OCI-LY7 (cell line): ENCODE measurements around the gene CYP3A4. TPM values are rescaled to one million over a fixed set of nuclear protein-coding genes. Genes with fewer than 3 reads are reported as not detected.

Experiments used
- Bru-seq: library from RNA; stranded (reverse); fragments of 400-500 nt; gene quantifications from one replicate; lab custom pipeline; 2021; lab: Mats Ljungman, UMichigan
- BruChase-seq, 2 experiments: library from RNA; stranded (reverse); fragments of 400-500 nt; gene quantifications; one replicate each; lab custom pipeline; 2021; lab: Mats Ljungman, UMichigan
- BruUV-seq: library from RNA; stranded (reverse); fragments of 400-500 nt; replicated peaks from 2 replicates; lab custom pipeline; 2021; lab: Mats Ljungman, UMichigan
- CTCF ChIA-PET: fragments of 300-600 bp; sonication (Branson Sonifier 250); formaldehyde crosslinking; loops from one replicate; lab custom pipeline; 2022; ENCODE audit warnings: antibody characterized with exemption; ENCODE audit not compliant: unreplicated experiment; lab: Charles Lee
- POLR2A ChIA-PET: fragments of 300-600 bp; sonication (Branson Sonifier 250); formaldehyde crosslinking; loops from one replicate; lab custom pipeline; 2022; ENCODE audit warnings: antibody characterized with exemption; lab: Charles Lee
- DNase-seq: peaks from one replicate; pipeline ENCODE4 v3.0.0-alpha.2; 2015; ENCODE audit warnings: low spot score
- H2AFZ ChIP-seq: fragments of 200-600 bp; sonication (generic), shearing (Covaris generic); 2 replicates; pipeline ENCODE4 v1.6.1; 2014; ENCODE audit warnings: mild to moderate bottlenecking, antibody characterized with exemption, low read length, moderate library complexity
- H3K27ac ChIP-seq: fragments of 200-600 bp; sonication (generic); 2 replicates; pipeline ENCODE4 v1.5.1; 2014; ENCODE audit warnings: mixed run types, low read depth, mild to moderate bottlenecking, moderate library complexity, low read length, inconsistent platforms; ENCODE audit not compliant: poor library complexity, severe bottlenecking
- H3K36me3 ChIP-seq: fragments of 200-600 bp; sonication (generic); 2 replicates; pipeline ENCODE4 v1.6.1; 2014; ENCODE audit warnings: mild to moderate bottlenecking, antibody characterized with exemption, low read length, moderate library complexity, mixed read lengths; ENCODE audit not compliant: insufficient read depth
- H3K4me1 ChIP-seq: fragments of 200-600 bp; sonication (generic); 2 replicates; pipeline ENCODE4 v1.5.1; 2014; ENCODE audit warnings: mild to moderate bottlenecking, low read length; ENCODE audit not compliant: insufficient read depth, poor library complexity, severe bottlenecking
- H3K4me2 ChIP-seq: fragments of 200-600 bp; sonication (generic); 2 replicates; pipeline ENCODE4 v1.6.1; 2014; ENCODE audit warnings: mild to moderate bottlenecking, low read length
- H3K4me3 ChIP-seq: fragments of 200-600 bp; sonication (generic); 2 replicates; pipeline ENCODE4 v1.5.1; 2014; ENCODE audit warnings: mild to moderate bottlenecking, low read depth, low read length; ENCODE audit not compliant: poor library complexity, severe bottlenecking
- H3K79me2 ChIP-seq: fragments of 200-600 bp; sonication (generic); 2 replicates; pipeline ENCODE4 v1.6.1; 2016; ENCODE audit warnings: low read depth, mild to moderate bottlenecking, low read length, moderate library complexity, mixed read lengths; ENCODE audit not compliant: insufficient read depth
- H3K9me2 ChIP-seq: fragments of 200-600 bp; sonication (generic); 2 replicates; pipeline ENCODE4 v1.6.1; 2016; ENCODE audit warnings: mild to moderate bottlenecking, low read length, mixed read lengths; ENCODE audit not compliant: insufficient read depth
- H3K9me3 ChIP-seq: fragments of 200-600 bp; sonication (generic); 2 replicates; pipeline ENCODE4 v1.6.1; 2014; ENCODE audit warnings: mild to moderate bottlenecking, mixed run types, low read length, mixed read lengths
- H4K20me1 ChIP-seq: fragments of 200-600 bp; sonication (generic); 2 replicates; pipeline ENCODE4 v1.6.1; 2014; ENCODE audit warnings: mild to moderate bottlenecking, antibody characterized with exemption, low read length, moderate library complexity, mixed read lengths; ENCODE audit not compliant: insufficient read depth
- EZH2phosphoT487 ChIP-seq: fragments of 200-600 bp; sonication (generic); IDR thresholded peaks from 2 replicates; pipeline ENCODE4 v1.6.1; 2018; ENCODE audit warnings: low read depth, borderline replicate concordance, mild to moderate bottlenecking, mixed run types, antibody characterized with exemption, low read length, moderate library complexity, mixed read lengths
- intact Hi-C: fragments of 100-400 bp; cut with micrococcal nuclease; formaldehyde crosslinking; loops from one replicate; pipeline ENCODE4 v1.10.0; 2022; ENCODE audit not compliant: unreplicated experiment
- long read RNA-seq: library from polyadenylated mRNA; stranded (forward); transcript quantifications from one replicate; pipeline ENCODE4 v2.0.0, GENCODE V29; 2022
- total RNA-seq, 2 experiments: library from RNA; depleted of rRNA in 1 of 2; stranded (reverse); fragments of >200 nt in 1 of 2; shearing (Covaris generic) in 1 of 2; gene quantifications; 2 replicates each; pipeline ENCODE4 v1.2.3, GENCODE V29; 2014 to 2022
- TF ChIP-seq, protein P1 (sequence below): fragments of 200-600 bp; sonication (generic); conservative IDR thresholded peaks from 2 replicates; pipeline ENCODE4 v1.5.1; 2014; ENCODE audit warnings: mild to moderate bottlenecking, antibody characterized with exemption, low read length, moderate library complexity, mixed read lengths

CYP3A4 gene
- total RNA-seq (2014; rRNA removed; shearing (Covaris generic)) (not detected in 2 replicates), total RNA-seq (2022) (not detected in 2 replicates), Bru-seq, nascent RNA (percentile 5 among the genes with signal in this experiment), BruChase-seq, experiment 1, labeled RNA remaining after a 6-hour chase (not detected), BruChase-seq, experiment 2, labeled RNA remaining after a 2-hour chase (percentile 5 among the genes with signal in this experiment)
- long read RNA-seq: 0 reads

DNA sequence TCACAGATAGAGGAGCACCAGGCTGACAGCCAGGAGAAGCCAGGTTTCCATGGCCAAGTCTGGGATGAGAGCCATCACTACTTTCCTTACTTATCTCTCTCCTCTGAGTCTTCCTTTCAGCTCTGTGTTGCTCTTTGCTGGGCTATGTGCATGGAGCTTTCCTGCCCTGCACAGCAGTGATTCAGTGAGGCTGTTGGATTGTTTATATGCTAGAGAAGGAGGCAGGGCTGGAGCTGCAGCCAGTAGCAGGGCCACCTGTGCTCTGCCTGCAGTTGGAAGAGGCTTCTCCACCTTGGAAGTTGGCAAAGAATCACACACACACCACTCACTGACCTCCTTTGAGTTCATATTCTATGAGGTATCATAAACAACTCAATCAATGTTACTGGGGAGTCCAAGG lies at the start of gene CYP3A4:
Gene CYP3A4, minus strand, starts transcription at position 178 of the 400 bp plus-strand sequence. Its CDS starts 103 bp downstream, at position 75.
- Histone ChIP-seq H3K4me2 (no peak within 1 kb of the TSS), H3K9me2 (no peaks in the 10 kb centered on the region), H2AFZ (no peak within 1 kb of the TSS), H3K27ac (no peak within 1 kb of the TSS), H3K36me3 (no peaks in the 10 kb centered on the region), H4K20me1 (no peaks in the 10 kb centered on the region), H3K79me2 (no peaks in the 10 kb centered on the region), H3K4me3 (no peak within 1 kb of the TSS), H3K4me1 (no peaks in the 10 kb centered on the region), H3K9me3 (no peaks in the 10 kb centered on the region)
- TF ChIP-seq EZH2phosphoT487: no peak
- TF ChIP-seq, protein P1, sequence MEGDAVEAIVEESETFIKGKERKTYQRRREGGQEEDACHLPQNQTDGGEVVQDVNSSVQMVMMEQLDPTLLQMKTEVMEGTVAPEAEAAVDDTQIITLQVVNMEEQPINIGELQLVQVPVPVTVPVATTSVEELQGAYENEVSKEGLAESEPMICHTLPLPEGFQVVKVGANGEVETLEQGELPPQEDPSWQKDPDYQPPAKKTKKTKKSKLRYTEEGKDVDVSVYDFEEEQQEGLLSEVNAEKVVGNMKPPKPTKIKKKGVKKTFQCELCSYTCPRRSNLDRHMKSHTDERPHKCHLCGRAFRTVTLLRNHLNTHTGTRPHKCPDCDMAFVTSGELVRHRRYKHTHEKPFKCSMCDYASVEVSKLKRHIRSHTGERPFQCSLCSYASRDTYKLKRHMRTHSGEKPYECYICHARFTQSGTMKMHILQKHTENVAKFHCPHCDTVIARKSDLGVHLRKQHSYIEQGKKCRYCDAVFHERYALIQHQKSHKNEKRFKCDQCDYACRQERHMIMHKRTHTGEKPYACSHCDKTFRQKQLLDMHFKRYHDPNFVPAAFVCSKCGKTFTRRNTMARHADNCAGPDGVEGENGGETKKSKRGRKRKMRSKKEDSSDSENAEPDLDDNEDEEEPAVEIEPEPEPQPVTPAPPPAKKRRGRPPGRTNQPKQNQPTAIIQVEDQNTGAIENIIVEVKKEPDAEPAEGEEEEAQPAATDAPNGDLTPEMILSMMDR: no peak
- no TSS peak for BruUV-seq
- POLR2A ChIA-PET: no interaction called here
- CTCF ChIA-PET: no interaction called here
- DNase-seq: no peak
- intact Hi-C loops: no loop called here

DNA sequence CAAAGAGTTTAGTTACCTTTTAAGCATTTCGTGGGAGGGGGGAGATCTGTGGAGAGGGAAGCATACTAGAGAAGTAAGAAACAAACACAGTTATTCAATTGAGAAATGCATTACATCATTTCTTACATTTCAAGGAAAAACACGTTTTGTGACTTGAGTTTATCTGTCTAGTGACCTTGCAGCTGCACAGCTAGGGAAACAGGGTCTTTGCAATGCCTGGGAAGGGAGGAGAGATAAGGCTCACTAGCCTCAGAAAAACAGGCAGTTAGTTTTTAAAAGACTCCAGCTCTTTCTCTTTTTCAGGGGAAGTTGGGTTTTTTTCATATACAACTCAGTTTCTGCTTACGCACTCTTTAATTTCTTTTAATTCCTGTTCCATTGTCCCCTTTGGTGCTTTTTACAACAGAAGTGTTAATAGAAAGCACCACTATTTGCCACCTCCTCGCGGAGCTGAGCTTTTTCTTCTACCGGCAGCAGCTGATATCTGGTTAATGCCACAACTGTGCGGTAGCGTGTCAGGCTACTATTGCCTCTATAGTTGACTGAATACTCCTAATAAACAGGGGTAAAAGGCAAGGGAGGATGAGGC lies 49.4 kb upstream of the CYP3A4 start:
- no peak overlapping the region for H3K4me3 ChIP-seq
- no peak for TF ChIP-seq EZH2phosphoT487
- TF ChIP-seq, protein P1: no peak
- H3K9me3 ChIP-seq: no peaks in the 10 kb centered on the region
- H2AFZ ChIP-seq: no peak overlapping the region
- POLR2A ChIA-PET: interaction anchor here (0.6 to 0.7 kb wide), 3 partner anchors 136 to 725 kb away, joined by 3 read pairs; no protein-coding TSS in a partner anchor
- no peak for DNase-seq
- H3K79me2 ChIP-seq: no peaks in the 10 kb centered on the region
- no TSS peak for BruUV-seq
- H3K36me3 ChIP-seq: no peaks in the 10 kb centered on the region
- no peaks in the 10 kb centered on the region for H3K4me1 ChIP-seq
- H3K4me2 ChIP-seq: no peak overlapping the region
- intact Hi-C loops: no loop called here
- CTCF ChIA-PET: no interaction called here
- H4K20me1 ChIP-seq: no peaks in the 10 kb centered on the region
- no peaks in the 10 kb centered on the region for H3K9me2 ChIP-seq
- H3K27ac ChIP-seq: no peak overlapping the region

DNA sequence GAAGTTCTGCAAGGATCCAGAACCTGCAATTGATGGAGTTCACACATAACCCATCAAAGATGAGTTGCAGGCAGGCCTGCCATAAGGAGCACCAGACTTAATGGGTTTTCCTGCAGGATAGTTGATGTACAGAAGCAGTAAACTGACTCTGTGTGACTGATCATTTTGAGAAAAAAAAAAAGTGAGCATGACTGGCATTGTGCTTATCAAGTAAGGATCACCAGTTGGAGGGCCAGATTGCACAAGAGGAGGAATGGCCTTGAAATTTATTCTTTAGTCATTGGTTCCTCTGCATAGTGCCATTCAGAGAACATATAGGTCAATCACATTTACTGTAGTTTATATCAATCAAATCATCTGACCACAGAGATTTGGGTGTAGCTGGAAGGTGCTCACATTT lies 47.6 kb upstream of the CYP3A4 start:
- no peak overlapping the region for H3K4me2 ChIP-seq
- no peaks in the 10 kb centered on the region for H3K9me3 ChIP-seq
- no peak overlapping the region for H3K4me3 ChIP-seq
- no TSS peak for BruUV-seq
- POLR2A ChIA-PET: interaction anchor here (0.6 kb wide), 1 partner anchor 925 kb away, joined by 4 read pairs; no protein-coding TSS in a partner anchor
- H3K36me3 ChIP-seq: no peaks in the 10 kb centered on the region
- intact Hi-C loops: no loop called here
- TF ChIP-seq EZH2phosphoT487: no peak
- TF ChIP-seq, protein P1: no peak
- DNase-seq: no peak
- H4K20me1 ChIP-seq: no peaks in the 10 kb centered on the region
- no peaks in the 10 kb centered on the region for H3K79me2 ChIP-seq
- H2AFZ ChIP-seq: no peak overlapping the region
- no peak overlapping the region for H3K27ac ChIP-seq
- CTCF ChIA-PET: no interaction called here
- no peaks in the 10 kb centered on the region for H3K4me1 ChIP-seq
- H3K9me2 ChIP-seq: no peaks in the 10 kb centered on the region
